HFFc6 (cell line): ENCODE data around the gene CUL9. TPM values are rescaled to one million over a fixed set of nuclear protein-coding genes. Genes with fewer than 3 reads are reported as not detected.

Source experiments
- DNase-seq: peaks from one replicate; pipeline ENCODE4 v3.0.0-alpha.2; 2018
- H3K27ac Mint-ChIP-seq: 2 replicates; pipeline ENCODE4 v1.8.0; 2020; ENCODE audit warnings: mild to moderate bottlenecking, mixed read lengths
- H3K27me3 Mint-ChIP-seq: 2 replicates; pipeline ENCODE4 v1.8.0; 2021; ENCODE audit warnings: mild to moderate bottlenecking, moderate library complexity, mixed read lengths; ENCODE audit not compliant: insufficient read depth
- H3K36me3 Mint-ChIP-seq: 2 replicates; pipeline ENCODE4 v1.8.0; 2021; ENCODE audit warnings: low read depth, mixed read lengths
- H3K4me1 Mint-ChIP-seq: 2 replicates; pipeline ENCODE4 v1.8.0; 2020; ENCODE audit warnings: low read depth, mixed read lengths
- H3K4me3 Mint-ChIP-seq: 2 replicates; pipeline ENCODE4 v1.8.0; 2020; ENCODE audit warnings: mild to moderate bottlenecking, moderate library complexity, mixed read lengths
- H3K9me3 Mint-ChIP-seq: 2 replicates; pipeline ENCODE4 v1.8.0; 2020; ENCODE audit warnings: mild to moderate bottlenecking, mixed read lengths
- CTCF ChIP-seq: fragments of 200-600 bp; sonication (generic); IDR thresholded peaks from 2 replicates; pipeline ENCODE4 v1.5.0; 2021; ENCODE audit warnings: antibody characterized with exemption, mild to moderate bottlenecking
- total RNA-seq, 6 experiments: library from RNA; stranded (reverse); fragmentation: NEBNext Ultra II Directional; extraction: Animal tissue kit (Norgen Biotek cat#: 25700); gene quantifications; 2 replicates in 1 of 6; 3 replicates in 5 of 6; pipeline ENCODE4 v1.2.3, GENCODE V29; 2021

CUL9 gene
- total RNA-seq, 6 experiments from 2014 or later: 15.4 to 19.9 (median 18.6) TPM

- no peak for DNase-seq
- Mint-ChIP-seq H3K36me3 (peaks cover 13% of the 10 kb centered on the region), H3K4me1 (peaks cover 6% of the 10 kb centered on the region; the same call in 1 of the 2 replicates), H3K9me3 (no peaks in the 10 kb centered on the region), H3K27ac (no peak overlapping the region), H3K4me3 (no peak overlapping the region), H3K27me3 (no peaks in the 10 kb centered on the region; the same call in 1 of the 2 replicates)
- no peak for TF ChIP-seq CTCF
Observed at GRCh38 chr6:43217351-43217750, 35.4 kb downstream of the CUL9 start.

- DNase-seq: no peak
- Mint-ChIP-seq H3K27me3 (no peaks in the 10 kb centered on the region; the same call in 1 of the 2 replicates), H3K4me3 (no peak overlapping the region), H3K27ac (no peak overlapping the region), H3K36me3 (peaks cover 13% of the 10 kb centered on the region), H3K9me3 (no peaks in the 10 kb centered on the region), H3K4me1 (peaks cover 8% of the 10 kb centered on the region)
- no peak for TF ChIP-seq CTCF
Observed at GRCh38 chr6:43219119-43219518, 37.1 kb downstream of the CUL9 start.

DNA sequence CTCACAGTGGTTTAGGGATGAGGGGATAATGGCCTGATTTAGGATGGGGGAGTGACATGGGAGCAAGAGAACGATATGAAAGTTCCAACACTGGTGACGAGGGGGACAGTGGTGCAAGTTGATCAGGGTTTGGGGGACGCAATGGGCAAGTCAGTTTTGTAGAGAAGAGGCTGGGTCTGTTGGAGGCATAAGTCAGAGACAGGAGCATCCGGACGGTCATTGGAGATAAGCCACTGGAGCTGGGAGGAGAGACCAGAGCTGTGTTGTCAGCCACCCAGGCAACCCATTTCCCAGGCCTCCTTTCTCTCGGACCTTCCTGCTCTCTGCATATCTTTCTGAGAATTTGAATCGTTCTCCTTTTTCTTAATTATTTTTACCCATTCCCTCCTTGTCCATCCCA lies 37.8 kb downstream of the CUL9 start:
- DNase-seq: no peak
- Mint-ChIP-seq H3K4me1 (peaks cover 12% of the 10 kb centered on the region), H3K36me3 (peaks cover 13% of the 10 kb centered on the region), H3K9me3 (no peaks in the 10 kb centered on the region), H3K27me3 (no peaks in the 10 kb centered on the region; the same call in 1 of the 2 replicates), H3K27ac (no peak overlapping the region), H3K4me3 (no peak overlapping the region)
- TF ChIP-seq CTCF: no peak

GRCh38 chr6:43220439-43220951 lies 38.5 kb downstream of the CUL9 start:
- peaks cover 15% of the 10 kb centered on the region for H3K4me1 Mint-ChIP-seq
- H3K27me3 Mint-ChIP-seq: no peaks in the 10 kb centered on the region; the same call in 1 of the 2 replicates
- no peak for TF ChIP-seq CTCF
- no peak for DNase-seq
- H3K9me3 Mint-ChIP-seq: no peaks in the 10 kb centered on the region
- H3K4me3 Mint-ChIP-seq: no peak overlapping the region
- peaks cover 8% of the 10 kb centered on the region for H3K36me3 Mint-ChIP-seq
- H3K27ac Mint-ChIP-seq: no peak overlapping the region

DNA sequence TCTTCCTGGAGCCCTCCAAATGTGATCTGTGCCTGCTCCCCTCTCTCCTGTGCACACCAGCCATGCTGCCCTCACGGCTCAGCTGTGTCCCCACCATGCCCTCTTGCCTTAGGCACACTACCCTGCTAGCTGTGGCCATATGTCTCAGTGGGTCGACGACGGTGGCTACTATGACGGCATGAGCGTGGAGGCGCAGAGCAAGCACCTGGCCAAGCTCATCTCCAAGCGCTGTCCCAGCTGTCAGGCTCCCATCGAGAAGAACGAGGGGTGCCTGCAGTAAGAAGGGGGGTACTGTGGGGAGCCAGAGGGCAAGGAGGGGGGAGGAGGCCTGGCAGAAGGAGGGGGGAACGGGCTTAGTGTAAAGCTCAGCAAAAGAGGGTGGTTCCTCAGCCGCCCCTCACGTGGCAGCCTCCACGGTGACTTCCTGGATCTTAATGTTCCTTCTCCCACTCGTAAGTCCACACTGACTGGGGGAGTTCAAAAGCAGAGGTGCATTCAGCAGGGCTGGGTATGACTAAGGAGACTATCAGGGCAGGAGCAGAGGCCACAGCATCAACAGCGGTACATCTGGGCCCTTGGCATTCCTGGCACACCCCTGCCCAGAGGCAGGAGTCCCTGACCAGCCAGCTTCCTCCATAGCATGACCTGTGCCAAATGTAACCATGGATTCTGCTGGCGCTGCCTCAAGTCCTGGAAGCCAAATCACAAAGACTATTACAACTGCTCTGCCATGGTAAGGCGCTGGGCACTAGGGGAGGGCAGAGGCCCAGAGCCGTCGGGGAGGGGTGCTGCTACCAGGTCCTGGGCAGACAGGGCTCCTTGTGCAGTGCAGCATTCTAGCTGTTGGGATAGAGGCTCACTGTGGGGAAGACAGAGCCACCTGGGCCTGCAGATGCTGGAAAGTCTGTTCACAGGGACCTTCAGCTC lies 39.3 kb downstream of the CUL9 start:
- Mint-ChIP-seq H3K36me3 (peaks cover 9% of the 10 kb centered on the region; the same call in 1 of the 2 replicates), H3K27me3 (no peaks in the 10 kb centered on the region; the same call in 1 of the 2 replicates), H3K9me3 (no peaks in the 10 kb centered on the region), H3K27ac (no peak overlapping the region), H3K4me3 (no peak overlapping the region), H3K4me1 (peaks cover 18% of the 10 kb centered on the region)
- no peak for TF ChIP-seq CTCF
- DNase-seq: peak; percentile 5
